ENCODE measurements around the gene SKAP1.
"Not testable (repeated sequence)": the region's sequence is repeated elsewhere in the genome, so short reads cannot be mapped to it uniquely, and the experiment has no call there.

SKAP1 gene

DNA sequence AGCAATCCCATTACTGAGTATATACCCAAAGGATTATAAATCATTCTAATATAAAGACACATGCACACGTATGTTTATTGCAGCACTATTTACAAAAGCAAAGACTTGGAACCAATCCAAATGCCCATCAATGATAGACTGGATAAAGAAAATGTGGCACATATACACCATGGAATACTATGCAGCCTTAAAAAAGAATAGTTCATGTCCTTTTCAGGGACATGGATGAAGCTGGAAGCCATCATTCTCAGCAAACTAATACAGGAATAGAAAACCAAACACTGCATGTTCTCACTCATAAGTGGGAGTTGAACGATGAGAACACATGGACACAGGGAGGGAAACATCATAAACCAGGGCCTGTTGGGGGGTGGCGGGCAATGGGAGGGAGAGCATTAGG is 19.3 kb upstream of the SKAP1 start:
- DNase-seq (ENCODE audit: low read depth in 2 of 2), result not testable (repeated sequence)

DNA sequence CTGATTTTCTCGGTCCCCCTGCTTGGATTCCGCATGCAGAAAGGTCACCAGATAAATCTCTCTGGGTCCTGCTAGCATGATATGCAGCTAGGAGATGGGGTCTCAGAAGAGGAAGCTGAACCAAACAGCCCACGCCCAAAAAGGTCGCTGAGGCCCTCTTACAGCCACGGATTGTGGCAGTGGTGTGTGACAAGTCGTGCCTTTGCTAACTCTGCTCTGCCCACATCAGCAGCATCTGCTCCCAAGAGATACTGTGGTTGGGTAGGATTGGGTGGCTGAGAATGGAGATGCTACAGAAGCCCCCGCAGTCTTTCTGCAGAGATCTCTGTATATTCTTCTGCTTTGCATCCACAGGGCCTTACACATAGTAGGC is 15.2 kb upstream of the SKAP1 start:
- no peak for DNase-seq (ENCODE audit: low read depth in 2 of 2)

DNA sequence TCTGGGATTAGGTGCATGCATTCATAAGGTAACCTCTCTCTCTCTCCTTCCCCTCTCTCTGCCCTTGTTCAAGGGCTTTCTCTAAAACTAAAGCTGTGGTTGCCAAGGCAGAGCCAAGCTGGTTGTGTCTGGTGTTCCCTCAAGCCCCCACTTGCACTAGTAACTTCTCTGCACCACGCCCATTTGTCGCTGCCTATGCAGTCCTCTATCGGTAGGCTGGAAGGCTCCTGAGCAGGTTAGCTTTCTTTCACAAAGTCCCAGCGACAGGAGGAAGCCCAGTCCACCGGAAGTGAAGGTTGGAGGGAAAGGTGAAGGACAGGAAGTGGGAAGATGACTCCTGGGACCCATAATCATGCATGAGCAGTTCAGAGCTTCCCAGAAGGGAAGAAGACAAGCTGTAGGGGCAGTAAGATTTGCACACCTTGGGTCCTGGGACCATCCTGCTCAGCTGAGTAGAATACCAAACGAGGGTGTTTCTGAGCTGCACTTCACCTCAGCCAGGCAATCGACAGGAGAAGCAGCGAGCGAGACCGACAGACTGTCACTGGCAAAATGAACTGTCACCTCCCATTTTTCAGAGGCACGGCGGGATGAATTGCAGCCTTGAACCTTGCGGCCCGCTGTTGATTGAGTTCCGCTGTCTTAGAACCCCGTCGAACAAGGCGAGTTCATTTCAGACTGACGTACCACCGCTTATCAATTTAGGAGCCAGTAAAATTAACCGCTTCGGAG is 14.7 kb upstream of the SKAP1 start:
- DNase-seq (ENCODE audit: low read depth in 2 of 2), result no peak

- no peak for DNase-seq (ENCODE audit: low read depth in 2 of 2)
These were observed 13.7 kb upstream of the SKAP1 start for GRCh38 chr17:48443712-48444111.

DNA sequence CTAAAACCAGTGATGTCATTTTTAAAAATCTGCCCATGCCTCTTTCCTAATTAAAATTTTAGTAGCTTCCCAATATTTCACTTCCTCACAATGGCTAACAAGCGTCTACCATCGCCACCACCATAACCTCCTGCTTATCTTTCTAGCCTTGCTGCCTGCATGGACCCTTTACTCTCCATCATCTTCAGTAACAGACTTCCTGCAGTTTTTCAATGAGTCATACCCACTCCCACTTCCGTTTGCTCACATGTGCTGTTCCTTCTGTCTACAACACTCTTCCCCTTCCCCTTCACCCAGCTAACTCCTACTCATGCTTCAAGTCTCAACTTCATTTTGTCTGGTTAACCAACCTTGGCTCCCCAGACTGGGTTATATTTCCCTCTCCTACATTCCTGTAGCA is 12.8 kb upstream of the SKAP1 start:
- DNase-seq (ENCODE audit: low read depth in 2 of 2), result no peak

- no peak for DNase-seq (ENCODE audit: low read depth in 2 of 2)
These were observed 11.8 kb upstream of the SKAP1 start for GRCh38 chr17:48441862-48442261.

DNA sequence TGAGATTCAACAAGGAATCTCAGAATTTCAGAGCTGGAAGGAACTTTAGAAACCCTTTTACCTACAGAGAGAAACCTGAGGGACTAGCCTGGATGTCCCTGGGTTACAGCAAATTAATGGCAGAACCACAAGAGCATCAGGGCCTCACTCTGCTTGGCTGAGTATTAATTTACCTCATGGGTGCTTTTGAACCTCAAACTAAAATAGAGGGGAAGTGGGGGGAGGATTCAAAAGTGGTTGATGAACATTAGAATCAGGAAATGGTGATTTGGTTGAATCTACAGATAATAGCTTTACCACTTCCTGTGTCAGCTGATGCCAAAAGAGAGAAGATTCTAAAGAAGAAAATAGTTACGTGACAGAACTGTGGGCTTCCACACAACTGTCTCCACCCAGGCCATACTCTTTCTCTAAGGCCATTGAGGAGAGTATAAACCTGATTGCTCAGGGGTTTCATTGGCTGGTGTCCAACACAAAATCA is 11.3 kb upstream of the SKAP1 start:
- no peak for DNase-seq (ENCODE audit: low read depth in 2 of 2)

DNA sequence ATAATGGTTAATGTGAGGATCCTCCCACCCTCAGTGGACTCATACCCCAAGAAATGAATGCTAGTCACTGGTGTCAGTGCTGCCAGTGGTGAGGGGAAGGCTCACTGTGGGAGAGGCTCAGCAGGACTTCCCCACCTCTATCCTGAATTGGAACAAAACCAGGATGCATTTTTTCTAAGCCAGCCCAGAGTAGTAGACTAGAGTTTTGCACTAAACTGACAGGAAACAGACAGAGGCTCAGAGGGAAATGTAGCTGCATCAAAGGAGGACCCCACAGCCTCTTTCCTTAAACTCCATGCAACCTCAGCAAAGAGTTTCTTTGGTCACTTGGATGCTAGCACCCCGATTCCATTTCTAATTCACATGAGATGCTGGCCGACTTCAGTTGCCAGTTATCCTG is 10.7 kb upstream of the SKAP1 start:
- no peak for DNase-seq (ENCODE audit: low read depth in 2 of 2)

DNA sequence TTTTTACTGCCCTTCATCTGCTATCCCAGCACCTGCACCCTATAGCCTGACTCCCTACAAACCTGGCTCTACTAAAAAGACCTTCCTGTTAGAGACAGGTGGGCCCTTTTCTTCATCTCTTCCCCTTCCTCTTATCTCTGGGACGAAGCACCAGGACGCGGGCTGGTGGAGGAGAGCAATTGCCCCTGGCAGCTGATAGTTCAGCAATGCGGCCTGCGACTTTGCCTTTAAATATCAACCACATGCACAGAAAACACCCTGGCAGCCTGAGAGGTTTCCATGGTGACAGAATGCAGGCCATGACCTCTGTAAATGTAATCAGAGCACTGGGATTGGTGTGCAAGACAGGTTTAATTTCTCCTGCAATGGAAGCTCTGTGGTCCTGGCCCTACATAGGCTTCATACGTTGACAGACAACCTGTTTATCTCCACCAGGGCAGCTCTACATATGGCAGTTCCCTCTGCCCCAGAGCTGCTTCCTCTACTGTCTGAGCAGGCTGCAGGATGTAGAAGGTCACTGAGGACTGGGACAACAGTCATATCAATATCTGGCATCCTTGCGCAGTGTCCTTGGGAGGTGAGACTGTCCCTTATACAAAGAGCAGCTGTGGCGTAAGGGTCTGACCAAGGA is 10.0 kb upstream of the SKAP1 start:
- DNase-seq (ENCODE audit: low read depth in 2 of 2), result no peak

DNA sequence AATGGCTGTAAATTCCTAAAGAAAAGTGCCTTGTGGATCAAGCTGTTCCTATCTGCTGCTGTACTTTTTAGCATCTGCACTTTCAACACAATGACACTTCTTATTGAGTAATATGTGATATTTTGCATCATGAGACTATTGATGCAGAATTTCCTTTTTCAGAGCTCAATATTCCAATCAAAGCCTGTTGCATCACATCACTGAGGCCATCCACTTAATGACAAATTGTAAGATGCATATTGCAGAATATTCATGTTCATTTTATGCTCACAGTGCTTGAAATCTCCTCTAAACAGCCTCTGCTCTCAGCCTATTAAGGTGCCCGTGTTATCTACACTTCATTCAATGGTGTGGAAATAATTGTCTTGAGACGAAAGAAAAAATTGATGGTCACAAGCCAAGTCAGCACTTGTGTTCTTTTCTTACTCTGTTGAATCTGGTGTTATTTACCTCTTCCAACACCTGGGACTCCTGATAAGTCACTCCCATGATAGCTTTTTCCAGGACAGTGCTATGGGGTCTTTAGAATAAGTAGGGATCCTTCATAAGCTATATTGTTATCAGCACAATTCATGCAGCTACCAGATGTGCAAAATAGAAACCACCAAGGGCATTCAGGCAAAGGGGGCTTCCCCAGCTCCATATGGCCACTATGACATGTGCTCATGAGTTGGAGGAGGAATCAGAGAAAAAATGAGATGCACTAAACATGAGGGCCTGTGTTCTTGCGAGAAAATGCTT is 9.3 kb upstream of the SKAP1 start:
- no peak for DNase-seq (ENCODE audit: low read depth in 2 of 2)

GRCh38 chr17:48438516-48439061 is 8.6 kb upstream of the SKAP1 start:
- no peak for DNase-seq (ENCODE audit: low read depth in 2 of 2)

GRCh38 chr17:48433896-48434295 is 3.9 kb upstream of the SKAP1 start:
- no peak for DNase-seq (ENCODE audit: low read depth in 2 of 2)

DNA sequence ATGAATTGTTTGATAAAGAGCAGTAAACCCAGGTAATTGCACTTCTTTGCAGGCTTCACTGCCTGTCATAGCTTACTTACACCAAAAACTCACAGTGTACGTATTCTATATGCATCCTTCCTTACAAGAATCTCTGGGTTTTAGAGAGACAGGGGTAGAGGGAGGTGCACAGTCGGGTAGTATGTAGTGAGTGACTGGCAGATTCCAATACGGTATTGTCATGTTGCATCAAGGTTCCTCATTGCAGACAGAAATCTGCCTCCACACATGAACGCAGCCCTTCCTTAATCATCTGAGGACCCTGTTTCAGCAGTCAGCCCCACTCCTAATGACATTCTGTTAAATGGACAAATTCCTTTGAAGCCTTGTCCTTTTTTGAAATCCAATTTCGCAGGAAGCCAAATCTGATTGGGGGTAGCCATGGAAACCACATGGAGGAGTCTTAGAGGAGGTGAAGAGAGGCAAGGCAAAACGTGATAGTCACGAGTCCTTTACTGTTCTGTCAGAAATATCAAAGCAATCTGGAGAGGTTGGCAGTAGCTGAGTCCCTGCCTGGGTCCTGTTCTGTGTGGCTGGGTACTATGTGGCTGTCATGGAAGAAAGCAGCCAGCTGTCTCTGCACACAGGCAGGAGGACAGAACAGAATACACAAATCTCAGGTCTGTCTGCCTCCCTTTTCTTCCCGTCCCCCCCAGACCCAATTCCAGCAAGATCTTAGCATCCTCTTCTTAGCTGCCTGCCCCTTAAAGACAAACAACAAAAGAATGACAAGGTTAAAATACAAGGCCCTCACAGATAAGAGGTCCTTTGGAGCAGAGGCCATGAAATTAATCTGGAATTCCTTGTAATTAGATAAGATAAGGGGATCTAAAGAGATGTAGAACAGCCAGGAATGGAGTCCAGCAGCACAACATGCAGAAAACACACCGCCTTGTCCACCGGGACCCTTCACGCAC is 3.1 kb upstream of the SKAP1 start:
- no peak for DNase-seq (ENCODE audit: low read depth in 2 of 2)

GRCh38 chr17:48429156-48429555 is 858 bp downstream of the SKAP1 start:
- no peak for DNase-seq (ENCODE audit: low read depth in 2 of 2)

GRCh38 chr17:48427598-48427997 is 2.4 kb downstream of the SKAP1 start:
- no peak for DNase-seq (ENCODE audit: low read depth in 2 of 2)

DNA sequence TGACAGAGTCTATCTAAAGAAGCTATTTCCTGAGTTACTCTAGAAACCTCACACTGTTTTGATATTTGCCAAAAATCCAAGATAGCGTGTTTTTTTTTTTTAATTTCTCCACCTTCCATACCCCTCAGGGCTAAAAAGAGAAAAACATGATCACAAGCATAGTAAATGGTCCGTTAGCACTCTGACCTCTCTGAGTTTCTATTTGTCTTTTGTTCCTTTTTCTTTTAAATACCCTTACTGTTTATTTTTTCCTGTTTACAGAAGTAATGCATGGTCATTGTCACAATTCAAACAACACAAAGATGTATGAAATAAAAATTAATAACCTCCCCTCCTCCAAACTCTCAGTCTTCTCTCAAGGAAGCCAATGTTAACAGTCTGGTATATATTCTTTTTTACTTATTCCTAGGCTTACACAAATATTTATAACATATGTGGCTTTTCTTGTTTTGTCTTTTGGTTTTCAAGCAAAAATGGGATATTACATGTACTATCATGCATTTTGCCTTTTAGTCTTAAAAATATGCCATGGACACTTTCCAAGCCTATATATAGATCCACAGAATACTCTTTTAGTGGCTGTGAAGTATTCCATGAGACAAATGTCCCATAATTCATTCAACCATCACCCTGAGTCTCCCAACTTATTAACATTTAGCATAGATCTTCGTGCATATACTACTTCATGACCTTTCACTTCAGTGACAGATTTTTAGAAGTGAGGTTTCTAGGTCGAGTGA is 3.1 kb downstream of the SKAP1 start:
- DNase-seq (ENCODE audit: low read depth in 2 of 2), result no peak

- no peak for DNase-seq (ENCODE audit: low read depth in 2 of 2)
These were observed 3.9 kb downstream of the SKAP1 start for GRCh38 chr17:48426019-48426665.

- DNase-seq (ENCODE audit: low read depth in 2 of 2), result not testable (repeated sequence)
These were observed 8.0 kb downstream of the SKAP1 start for GRCh38 chr17:48422060-48422459.

DNA sequence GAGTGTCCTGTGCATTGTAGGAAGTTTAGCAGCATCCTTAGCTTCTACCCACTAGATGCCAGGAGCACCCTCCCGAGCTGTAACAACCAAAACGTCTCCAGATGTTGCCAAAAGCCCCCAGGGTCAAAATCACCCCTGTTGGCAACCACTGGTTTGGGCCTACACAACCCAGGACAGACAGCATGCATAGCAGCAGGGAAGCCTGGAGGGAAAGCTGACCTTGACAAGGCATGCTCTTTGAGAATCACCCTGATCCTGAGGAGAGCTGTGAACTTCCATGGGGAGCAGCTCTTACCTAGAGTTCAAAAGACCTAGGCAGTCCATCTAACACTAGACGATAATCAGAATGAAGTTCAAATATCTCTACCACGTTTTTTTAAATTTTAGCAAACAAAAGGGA is 9.2 kb downstream of the SKAP1 start:
- DNase-seq (ENCODE audit: low read depth in 2 of 2), result no peak

DNA sequence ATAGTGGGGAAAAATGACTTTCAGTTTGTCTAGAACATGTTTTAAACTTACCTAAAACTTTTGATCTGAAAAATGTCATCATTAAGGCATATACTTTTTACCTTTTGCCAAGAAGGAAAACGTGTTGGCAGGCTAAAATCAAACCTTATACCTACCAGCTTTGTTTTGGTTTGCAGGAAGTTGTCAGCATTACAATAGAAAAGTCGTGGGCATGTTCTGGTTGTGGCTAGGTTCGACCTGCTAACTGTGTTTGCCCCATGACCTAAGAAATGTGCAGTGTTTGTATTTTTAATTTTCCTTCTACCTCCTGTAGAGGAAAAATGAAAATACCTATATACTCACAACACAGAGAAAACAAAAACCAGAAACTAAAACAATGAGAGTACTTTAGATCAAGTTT is 13.0 kb downstream of the SKAP1 start:
- DNase-seq (ENCODE audit: low read depth in 2 of 2), result no peak

Measured in stimulated activated CD8-positive, alpha-beta memory T cell treated with anti-CD3 and anti-CD28 coated beads, Interleukin-15, amount 100 ng/mL, for 48 hours (primary cell).